ENCODE measurements around the gene FHIT.

DNA sequence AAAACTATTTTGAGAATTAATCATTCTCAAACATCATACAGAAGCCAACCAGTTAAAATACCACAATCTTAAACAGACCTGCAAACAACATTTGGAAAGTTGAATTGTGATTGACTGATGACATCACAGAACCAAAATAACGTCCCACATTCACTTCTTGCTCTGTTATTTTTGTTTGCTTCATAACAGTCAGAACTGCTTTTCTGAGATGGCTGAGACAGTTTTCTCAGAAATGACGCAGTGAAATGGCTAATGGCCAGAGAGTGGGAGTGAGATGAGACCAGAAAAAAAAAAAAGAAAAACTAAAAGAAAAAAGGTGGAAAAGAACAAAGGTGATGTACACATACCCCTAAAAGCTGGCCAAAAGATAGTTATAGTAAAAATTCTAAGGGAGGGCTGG, 1061.2 kb downstream of the FHIT start:
- TF ChIP-seq EZH2phosphoT487 (conservative IDR thresholded peaks at IDR 0.05; ENCODE audit: low read length), result no peak
- TF ChIP-seq, protein P1, sequence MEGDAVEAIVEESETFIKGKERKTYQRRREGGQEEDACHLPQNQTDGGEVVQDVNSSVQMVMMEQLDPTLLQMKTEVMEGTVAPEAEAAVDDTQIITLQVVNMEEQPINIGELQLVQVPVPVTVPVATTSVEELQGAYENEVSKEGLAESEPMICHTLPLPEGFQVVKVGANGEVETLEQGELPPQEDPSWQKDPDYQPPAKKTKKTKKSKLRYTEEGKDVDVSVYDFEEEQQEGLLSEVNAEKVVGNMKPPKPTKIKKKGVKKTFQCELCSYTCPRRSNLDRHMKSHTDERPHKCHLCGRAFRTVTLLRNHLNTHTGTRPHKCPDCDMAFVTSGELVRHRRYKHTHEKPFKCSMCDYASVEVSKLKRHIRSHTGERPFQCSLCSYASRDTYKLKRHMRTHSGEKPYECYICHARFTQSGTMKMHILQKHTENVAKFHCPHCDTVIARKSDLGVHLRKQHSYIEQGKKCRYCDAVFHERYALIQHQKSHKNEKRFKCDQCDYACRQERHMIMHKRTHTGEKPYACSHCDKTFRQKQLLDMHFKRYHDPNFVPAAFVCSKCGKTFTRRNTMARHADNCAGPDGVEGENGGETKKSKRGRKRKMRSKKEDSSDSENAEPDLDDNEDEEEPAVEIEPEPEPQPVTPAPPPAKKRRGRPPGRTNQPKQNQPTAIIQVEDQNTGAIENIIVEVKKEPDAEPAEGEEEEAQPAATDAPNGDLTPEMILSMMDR (IDR thresholded peaks at IDR 0.05; ENCODE audit: insufficient read depth, low read length, poor library complexity, severe bottlenecking), result no peak
